NCI-H1436 treated with DMSO at 0.1 percent for 48 hours (cell line): Measurements from ENCODE around the gene TSPAN4.

Source experiments
- DNase-seq: peaks from one replicate; lab custom pipeline; 2025; lab: John Stamatoyannopoulos, UW

Gene TSPAN4, protein sequence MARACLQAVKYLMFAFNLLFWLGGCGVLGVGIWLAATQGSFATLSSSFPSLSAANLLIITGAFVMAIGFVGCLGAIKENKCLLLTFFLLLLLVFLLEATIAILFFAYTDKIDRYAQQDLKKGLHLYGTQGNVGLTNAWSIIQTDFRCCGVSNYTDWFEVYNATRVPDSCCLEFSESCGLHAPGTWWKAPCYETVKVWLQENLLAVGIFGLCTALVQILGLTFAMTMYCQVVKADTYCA

GRCh38 chr11:842370-843002, at the start of gene TSPAN4, which contains the start of gene POLR2L:
TSPAN4 (plus strand) TSS chr11:842852; CDS start chr11:850305, 7,453 bp downstream.
POLR2L (minus strand) TSS chr11:842529; CDS start chr11:842508, 21 bp downstream.
- no peak for DNase-seq

DNA sequence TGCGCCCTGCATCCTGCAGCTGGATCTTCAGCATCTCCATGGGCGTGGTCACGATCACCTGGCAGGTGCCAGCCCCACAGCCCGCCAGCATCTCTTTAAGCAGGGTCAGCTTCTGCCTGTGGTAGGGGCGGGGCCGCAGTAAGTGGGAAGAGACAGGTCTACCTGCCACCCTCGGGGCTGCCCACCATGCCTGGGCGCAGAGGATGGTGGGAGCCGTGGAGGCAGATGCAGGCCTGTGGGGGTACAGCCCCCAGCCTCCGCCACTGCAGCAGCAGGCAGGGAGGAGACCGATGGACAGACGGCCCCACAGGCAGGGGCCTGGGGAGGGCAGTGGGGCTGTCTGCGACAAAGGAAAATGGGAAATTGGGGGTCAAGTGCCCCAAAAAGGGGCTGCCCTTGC, 49.8 kb upstream of the TSPAN4 start:
- no peak for DNase-seq

- no peak for DNase-seq
Measured at GRCh38 chr11:793556-793955, 49.1 kb upstream of the TSPAN4 start.

- no peak for DNase-seq
Measured at GRCh38 chr11:794013-794765, 48.5 kb upstream of the TSPAN4 start.

DNA sequence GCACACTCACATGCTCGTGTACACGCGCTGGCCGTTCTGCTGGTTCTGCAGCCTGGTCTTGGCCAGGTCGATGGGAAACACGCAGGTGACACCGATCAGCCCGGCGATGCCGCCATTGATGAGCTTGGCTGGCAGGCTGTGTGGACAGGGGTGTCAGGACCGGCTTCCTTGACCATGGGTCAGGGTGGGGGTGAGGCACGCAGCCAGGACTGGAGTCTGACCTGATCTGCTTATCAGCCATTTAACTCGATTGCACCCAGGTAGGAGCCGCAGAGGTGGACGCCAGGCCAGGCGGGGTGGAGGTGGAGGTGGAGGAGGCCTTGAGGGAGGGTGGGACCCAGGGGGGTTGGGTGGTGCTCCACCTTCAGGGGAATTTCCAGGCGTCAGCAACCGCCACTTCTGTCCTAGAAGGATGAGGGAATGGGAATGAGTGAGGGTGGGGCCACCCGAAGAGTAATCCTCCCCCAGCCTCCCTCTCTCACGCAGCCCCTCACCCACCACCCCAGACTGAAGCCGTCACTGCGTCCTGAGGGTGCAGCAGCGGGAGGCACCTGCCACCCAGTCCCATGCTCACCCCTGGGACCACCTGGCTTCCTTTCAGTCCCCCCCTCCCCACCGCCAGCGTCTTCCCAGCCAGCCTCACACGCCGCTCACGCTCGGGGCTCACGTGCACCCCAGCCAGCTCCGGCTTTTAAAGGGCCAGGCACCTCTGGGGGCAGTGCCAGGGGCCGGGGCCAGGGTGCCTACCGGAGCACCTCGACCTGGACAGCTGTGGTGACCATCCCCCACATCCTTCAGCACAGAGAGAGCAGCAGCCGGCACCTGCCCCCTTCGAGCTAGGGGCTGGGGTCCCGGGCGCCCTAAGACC, 47.7 kb upstream of the TSPAN4 start:
- no peak for DNase-seq

- no peak for DNase-seq
Measured at GRCh38 chr11:795634-796564, 46.8 kb upstream of the TSPAN4 start.

DNA sequence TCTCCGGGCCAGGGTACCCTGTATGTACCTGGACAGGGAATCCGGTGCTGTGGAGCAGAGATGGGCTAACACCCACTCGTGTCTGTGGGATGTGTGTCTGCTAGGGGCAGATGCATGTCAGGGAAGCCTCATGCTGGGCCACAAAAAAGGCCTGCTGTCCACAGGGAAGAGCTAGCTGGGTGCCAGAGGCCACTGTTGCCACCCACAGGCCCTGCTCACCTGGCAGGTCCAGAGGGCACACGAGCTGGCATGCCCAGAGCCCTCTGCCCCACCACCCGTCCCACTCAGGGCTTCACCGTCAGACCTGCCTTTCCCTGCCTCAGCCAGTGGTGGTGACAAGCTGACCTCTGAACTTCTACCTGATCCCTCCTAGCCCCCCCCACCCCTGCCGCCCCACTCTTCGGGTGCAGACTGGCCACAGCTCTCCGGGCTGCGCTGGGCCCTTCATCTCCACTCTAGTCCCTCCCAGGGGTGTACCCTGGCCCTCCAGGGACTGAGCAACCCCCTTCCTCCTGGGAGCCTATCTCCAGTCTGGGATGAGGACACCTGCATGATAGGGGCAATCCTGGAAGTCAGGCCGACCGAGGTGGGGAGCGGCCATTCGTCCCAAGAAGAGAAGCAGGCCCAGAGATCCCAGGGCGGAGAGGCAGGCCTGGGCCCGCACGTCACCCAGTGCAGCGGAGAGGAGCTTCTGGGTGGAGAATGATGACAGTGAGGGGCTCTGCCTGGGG, 45.9 kb upstream of the TSPAN4 start:
- DNase-seq, result no peak

DNA sequence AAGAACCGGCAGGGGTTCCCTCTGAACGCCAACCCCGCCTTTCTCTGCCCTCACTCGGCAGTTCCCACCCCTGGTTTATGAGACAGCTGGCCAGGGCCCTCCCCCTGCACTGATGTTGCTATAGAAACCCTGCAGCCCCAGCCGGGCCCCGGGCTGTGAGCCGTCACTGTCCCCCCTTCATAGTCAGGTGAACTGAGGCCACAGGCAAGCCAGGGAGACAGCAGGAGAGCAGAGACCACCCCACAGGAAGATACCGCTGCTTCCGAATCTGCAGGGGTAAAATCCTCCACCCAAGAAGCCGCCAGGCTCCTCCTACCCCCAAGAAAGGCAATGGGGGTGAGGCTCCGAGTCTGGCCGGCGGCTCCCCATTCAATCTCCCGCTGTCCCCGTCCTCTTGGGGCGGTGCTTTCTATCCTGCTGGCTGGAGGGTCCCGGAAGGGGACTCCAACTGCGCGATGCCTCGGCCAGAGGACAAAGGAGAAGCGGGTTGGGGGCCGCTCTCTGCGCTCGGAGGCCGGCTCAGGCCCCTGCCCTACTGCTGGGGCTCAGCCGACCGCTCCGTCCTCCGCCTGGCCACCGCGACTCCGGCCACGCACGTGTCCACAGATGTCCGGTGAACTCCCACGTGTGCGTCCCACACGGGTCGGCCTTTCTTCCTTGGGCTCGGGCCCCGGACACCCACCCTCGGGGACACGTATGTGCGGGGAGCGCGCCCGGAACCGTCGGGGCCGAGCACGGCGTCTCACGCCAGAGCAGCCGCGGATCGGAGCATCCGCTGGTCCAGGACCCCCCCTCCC, 45.2 kb upstream of the TSPAN4 start:
- peak; percentile 56 for DNase-seq

DNA sequence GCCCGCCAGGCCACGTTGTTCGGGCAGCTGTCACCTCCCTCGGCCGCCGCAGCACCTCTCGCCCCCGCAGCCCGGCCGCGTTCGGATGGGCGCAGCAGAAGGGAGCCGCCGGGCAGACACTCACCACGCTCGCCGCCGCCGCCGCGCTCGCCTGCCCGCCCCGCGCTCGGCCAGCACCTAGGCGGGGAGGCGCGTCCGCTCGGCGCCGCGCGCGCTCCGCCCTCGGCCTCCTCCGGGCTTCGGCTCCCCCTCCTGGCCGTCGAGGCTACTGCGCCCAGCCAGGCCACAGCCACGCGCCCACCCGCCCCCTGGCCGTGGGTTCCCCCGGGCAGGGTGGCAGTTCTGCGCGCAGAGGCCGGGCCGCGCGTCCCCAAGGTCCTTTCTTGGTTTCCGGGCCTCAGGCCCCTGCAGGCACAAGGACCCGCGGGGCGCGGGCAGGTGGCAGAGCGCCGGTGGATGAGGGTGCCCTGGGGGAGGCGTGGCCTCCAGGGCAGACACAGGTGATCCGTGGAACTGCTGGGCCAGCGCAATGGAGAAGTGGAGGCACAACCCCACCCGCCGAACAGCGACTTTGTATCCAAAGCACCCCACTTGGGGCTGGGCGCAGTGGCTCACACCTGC, 44.4 kb upstream of the TSPAN4 start, which contains the start of gene SLC25A22:
Gene SLC25A22 (minus strand): TSS at position 189 of the 621 bp plus-strand sequence. CDS start 3,275 bp downstream, outside the sequence.
- DNase-seq, result no peak

- DNase-seq, result no peak
Measured at GRCh38 chr11:799641-800316, 42.9 kb upstream of the TSPAN4 start.

GRCh38 chr11:800473-800872, 42.2 kb upstream of the TSPAN4 start:
- no peak for DNase-seq

DNA sequence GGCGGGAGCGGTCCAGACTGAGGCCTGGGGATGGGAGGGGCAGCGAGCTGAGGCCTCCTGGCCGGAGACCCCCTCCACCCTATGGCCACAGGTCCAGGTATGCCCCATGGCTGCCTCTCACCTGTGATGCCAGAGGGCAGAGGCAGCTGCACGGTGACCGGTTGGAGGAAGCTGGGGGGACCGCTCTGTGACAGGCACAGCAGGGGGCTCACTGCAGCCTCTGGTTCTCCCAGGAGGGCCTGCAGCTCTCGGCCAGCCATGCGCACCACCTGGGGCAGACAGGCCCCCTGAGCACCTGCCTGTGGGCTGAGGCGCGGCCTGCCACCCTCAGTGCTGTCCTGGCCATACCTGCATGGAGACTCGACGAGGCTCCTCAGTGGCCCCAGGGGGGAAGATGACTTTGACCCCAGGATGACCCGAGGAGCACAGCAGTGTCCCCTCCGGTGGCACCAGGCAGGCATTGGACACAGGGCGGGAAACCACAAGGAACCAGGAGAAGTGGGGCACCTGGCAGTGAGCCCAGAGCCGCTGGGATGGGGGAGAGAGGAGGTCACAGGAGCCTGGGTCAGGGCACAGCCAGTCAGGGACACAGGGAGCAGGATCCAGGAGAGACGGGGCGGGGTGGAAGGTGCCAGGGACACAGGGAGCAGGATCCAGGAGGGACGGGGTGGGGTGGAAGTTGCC, 41.4 kb upstream of the TSPAN4 start:
- no peak for DNase-seq

- no peak for DNase-seq
Measured at GRCh38 chr11:802018-802617, 40.5 kb upstream of the TSPAN4 start.

DNA sequence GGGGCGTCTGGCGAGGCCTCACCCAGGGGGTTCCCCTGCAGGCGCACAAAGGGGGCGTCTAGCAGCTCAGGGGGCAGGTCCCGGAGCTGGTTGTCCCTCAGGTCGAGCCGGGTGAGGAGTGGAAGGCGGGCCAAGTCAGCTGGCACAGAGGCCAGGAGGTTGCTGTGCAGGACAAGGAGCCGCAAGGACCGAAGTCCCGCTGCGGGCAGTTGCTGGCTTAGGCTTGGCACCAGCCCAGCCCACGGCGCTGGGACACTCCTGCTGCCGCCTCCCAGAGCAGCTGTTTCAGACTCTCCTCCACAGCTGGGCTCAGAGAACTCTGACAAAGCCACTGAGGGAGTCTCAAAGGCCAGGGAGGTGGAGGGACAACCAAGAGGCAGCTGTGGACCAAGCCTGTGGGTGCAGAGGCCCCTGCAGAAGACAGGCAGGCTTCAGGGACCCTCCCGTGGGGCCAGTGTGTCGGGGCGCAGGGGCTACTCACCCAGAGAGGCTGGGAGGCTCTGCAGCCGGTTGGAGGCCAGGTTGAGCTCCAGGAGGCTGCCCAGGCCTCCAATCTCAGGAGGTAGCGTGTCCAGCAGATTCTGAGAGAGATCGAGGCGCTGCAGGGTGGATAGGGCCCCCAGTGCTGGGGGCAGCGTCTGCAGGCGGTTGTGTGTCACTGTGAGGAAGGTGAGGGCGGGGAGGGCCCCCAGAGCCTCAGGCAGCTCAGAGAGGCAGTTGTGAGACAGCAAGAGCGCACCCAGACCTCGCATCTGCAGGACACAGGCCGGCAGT, 39.8 kb upstream of the TSPAN4 start:
- no peak for DNase-seq

GRCh38 chr11:803467-803742, 39.2 kb upstream of the TSPAN4 start:
- DNase-seq, result no peak

DNA sequence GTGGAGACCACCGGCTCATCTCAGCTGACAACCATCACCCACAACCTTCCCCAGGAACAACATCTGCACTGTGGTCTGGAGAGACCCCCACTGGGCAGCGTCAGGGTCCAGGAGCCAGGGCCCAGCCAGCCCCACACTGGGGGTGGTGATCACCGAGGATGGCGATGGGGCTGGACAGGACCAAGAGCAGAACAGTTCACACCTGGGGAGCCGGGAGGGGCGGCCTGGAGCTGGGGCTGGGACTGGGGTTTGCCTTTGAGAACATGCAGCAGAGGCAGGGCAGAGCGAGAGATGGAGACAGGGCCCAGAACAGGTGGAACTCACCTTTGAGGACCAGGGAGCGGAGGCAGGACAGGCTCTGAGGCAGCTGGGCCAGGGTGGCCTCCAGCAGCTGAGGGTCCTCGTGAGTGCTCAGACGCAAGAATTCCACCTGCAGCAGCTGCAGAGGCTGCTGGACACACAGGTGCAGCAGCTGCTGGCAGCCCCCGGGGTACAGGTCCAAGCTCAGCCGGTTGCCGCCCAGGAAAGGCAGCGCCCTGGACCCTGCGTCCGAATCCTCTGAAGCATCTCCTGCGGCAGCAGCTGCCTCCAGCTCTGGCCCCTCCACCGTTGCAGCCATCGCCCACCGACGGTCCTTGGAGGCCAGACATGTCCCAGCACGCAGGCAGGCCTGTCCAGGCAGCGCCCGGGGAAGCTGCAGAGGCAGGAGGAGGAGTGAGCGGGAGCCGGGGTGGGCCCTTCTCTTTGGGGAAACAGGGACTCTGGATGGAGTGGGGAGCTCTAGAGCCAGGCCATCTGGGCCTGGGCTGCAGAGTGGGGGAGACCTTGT, 38.7 kb upstream of the TSPAN4 start:
- no peak for DNase-seq
